Activated effector memory CD4-positive, alpha-beta T cell treated with anti-CD3 and anti-CD28 coated beads, Interleukin-2, amount 50 U/mL, for 16 hours (primary cell): ENCODE results near the gene LRMDA.

ENCODE experiments used
- DNase-seq: peaks from one replicate; pipeline ENCODE4 v3.0.0-alpha.2; 2020

LRMDA gene

GRCh38 chr10:75402486-75403143 is 28.8 kb upstream of the LRMDA start:
- DNase-seq, result no peak

- DNase-seq, result no peak
Observed at GRCh38 chr10:75403144-75403938, 28.1 kb upstream of the LRMDA start.

- no peak for DNase-seq
Observed at GRCh38 chr10:75403939-75404814, 27.2 kb upstream of the LRMDA start.

- no peak for DNase-seq
Observed at GRCh38 chr10:75404815-75405597, 26.4 kb upstream of the LRMDA start.

- DNase-seq, result no peak
Observed at GRCh38 chr10:75405598-75406461, 25.6 kb upstream of the LRMDA start.

GRCh38 chr10:75406462-75407223 is 24.8 kb upstream of the LRMDA start:
- no peak for DNase-seq

GRCh38 chr10:75407224-75407712 is 24.2 kb upstream of the LRMDA start:
- DNase-seq, result no peak

- DNase-seq, result no peak
Observed at GRCh38 chr10:75407713-75408508, 23.5 kb upstream of the LRMDA start.

- DNase-seq, result no peak
Observed at GRCh38 chr10:75408509-75408875, 22.9 kb upstream of the LRMDA start.

GRCh38 chr10:75408911-75409885 is 22.2 kb upstream of the LRMDA start:
- DNase-seq, result peak; percentile 68

GRCh38 chr10:75410132-75411005 is 21.1 kb upstream of the LRMDA start:
- DNase-seq, result no peak

GRCh38 chr10:75414527-75414926 is 16.9 kb upstream of the LRMDA start:
- no peak for DNase-seq

GRCh38 chr10:75417522-75417927 is 13.9 kb upstream of the LRMDA start:
- DNase-seq, result no peak

- DNase-seq, result peak; percentile 45
Observed at GRCh38 chr10:75418293-75418692, 13.1 kb upstream of the LRMDA start.

- DNase-seq, result peak; percentile 9
Observed at GRCh38 chr10:75418712-75419111, 12.7 kb upstream of the LRMDA start.

GRCh38 chr10:75422913-75423312 is 8.5 kb upstream of the LRMDA start:
- DNase-seq, result no peak

GRCh38 chr10:75424571-75424970 is 6.9 kb upstream of the LRMDA start:
- DNase-seq, result peak; percentile 16
